ENCODE data around the gene KIAA1671. TPM values are rescaled to one million over a fixed set of nuclear protein-coding genes. Genes with fewer than 3 reads are reported as not detected.

The KIAA1671 gene
- total and polyA plus RNA-seq, 2 of the 4 experiments (the other 2 are of a cell fraction) = 0.02 TPM; not detected in 1

- no peak overlapping the region for H2BK20ac ChIP-seq (ENCODE audit: low read depth, low read length)
- no peak overlapping the region for H4K5ac ChIP-seq (ENCODE audit: low read depth, low read length)
- H2BK15ac ChIP-seq (ENCODE audit: low read depth, low read length) = no peak overlapping the region
- ChIA-PET POLR2A (ENCODE audit: unreplicated experiment) (no interaction called here), CTCF (no interaction called here)
- no peak overlapping the region for H3K18ac ChIP-seq (ENCODE audit: low read depth, low read length)
- H3K27me3 ChIP-seq (ENCODE audit: control insufficient read depth, insufficient read depth, low read length) = peaks cover 14% of the 10 kb centered on the region
- H3K4me2 ChIP-seq (ENCODE audit: low read depth, low read length) = no peak overlapping the region
- in situ Hi-C loops (cut with MboI; ENCODE audit: low sequenced_read_pairs) = no loop called here
- no peaks in the 10 kb centered on the region for H3K79me1 ChIP-seq (ENCODE audit: low read depth in 1 of 2, low read length in 2 of 2)
- ATAC-seq (ENCODE audit: low read depth) (no peak), DNase-seq (no peak)
- H3K23ac ChIP-seq (ENCODE audit: low read depth, low read length) = no peak overlapping the region
- no peak overlapping the region for H3K9ac ChIP-seq (ENCODE audit: low read depth, low read length)
- H3K4ac ChIP-seq (ENCODE audit: low read depth, low read length) = no peak overlapping the region
- dilution Hi-C loops (cut with HindIII; ENCODE audit: low sequenced_read_pairs, unreplicated experiment) = no loop called here
- no peaks in the 10 kb centered on the region for H3K4me1 ChIP-seq (ENCODE audit: control insufficient read depth, insufficient read depth, low read length)
- H2BK120ac ChIP-seq (ENCODE audit: low read depth, low read length) = no peak overlapping the region
- WGBS, 2 experiments (ENCODE audit: extremely low coverage in 2 of 2, insufficient read length in 1 of 2) = 59% methylated on average over 3 of the region's 6 CpGs; no CpG with 5 or more reads in 1 of the 2 experiments
- H4K91ac ChIP-seq (ENCODE audit: insufficient read depth, low read depth, low read length) = no peak overlapping the region
- no peaks in the 10 kb centered on the region for H3K9me3 ChIP-seq (ENCODE audit: control insufficient read depth, insufficient read depth, low read length)
- TF ChIP-seq MAZ (IDR thresholded peaks at IDR 0.05; ENCODE audit: borderline replicate concordance, low read depth, low read length) (no peak), MXI1 (IDR thresholded peaks at IDR 0.05; ENCODE audit: borderline replicate concordance, low read depth, low read length) (no peak), MAFK (IDR thresholded peaks at IDR 0.05; ENCODE audit: low read depth, low read length) (no peak), BHLHE40 (IDR thresholded peaks at IDR 0.05; ENCODE audit: low read depth, low read length) (no peak), RAD21 (IDR thresholded peaks at IDR 0.05; ENCODE audit: low read length) (no peak), RFX5 (IDR thresholded peaks at IDR 0.05; ENCODE audit: low read depth, low read length) (no peak), NFE2L2 (IDR thresholded peaks at IDR 0.05; ENCODE audit: low read depth, low read length) (no peak), USF2 (IDR thresholded peaks at IDR 0.05; ENCODE audit: low read depth, low read length) (no peak), FOS (IDR thresholded peaks at IDR 0.05; ENCODE audit: low read depth, low read length) (no peak), CTCF (conservative IDR thresholded peaks at IDR 0.05; ENCODE audit: low read depth, low read length) (no peak), CEBPB (IDR thresholded peaks at IDR 0.05; ENCODE audit: low read depth, low read length) (no peak)
- no peak overlapping the region for H4K8ac ChIP-seq (ENCODE audit: low read depth in 2 of 2, low read length in 2 of 2)
- H3K56ac ChIP-seq (ENCODE audit: extremely low read depth, insufficient read depth, low read length) = no peak overlapping the region
- no peaks in the 10 kb centered on the region for H3K36me3 ChIP-seq (ENCODE audit: control insufficient read depth, insufficient read depth, low read length)
- no peak overlapping the region for H3K27ac ChIP-seq (ENCODE audit: insufficient read depth, low read length)
- no TSS peak for BruUV-seq (replicated peaks)
- H2AK5ac ChIP-seq (ENCODE audit: low read depth, low read length) = no peak overlapping the region
- H3K14ac ChIP-seq (replicated peaks; ENCODE audit: low read depth, low read length) = no peak overlapping the region
- intact Hi-C loops (cut with micrococcal nuclease) = no loop called here
- no peak overlapping the region for H2AK9ac ChIP-seq (replicated peaks; ENCODE audit: low read depth, low read length, poor library complexity)
- H4K20me1 ChIP-seq (ENCODE audit: insufficient read depth, low read length) = no peaks in the 10 kb centered on the region
- H2BK5ac ChIP-seq (ENCODE audit: low read depth, low read length, poor library complexity, severe bottlenecking) = no peak overlapping the region
- H2AFZ ChIP-seq (replicated peaks; ENCODE audit: low read length, poor library complexity) = no peak overlapping the region
- H3K9me1 ChIP-seq (ENCODE audit: insufficient read depth, low read length) = no peaks in the 10 kb centered on the region
- H3K4me3 ChIP-seq (ENCODE audit: insufficient read depth, low read depth, low read length) = no peak overlapping the region
Measured at GRCh38 chr22:25071720-25072119, 119.2 kb downstream of the KIAA1671 start.
